Esophagus squamous epithelium (tissue), 4 donors: ENCODE results near the gene EPAS1.

Experiments used
- CTCF ChIP-seq, 6 experiments: fragments of 450-650 bp in 4 of 6; fragments of 200-600 bp in 2 of 6; sonication (generic) in 2 of 6; IDR thresholded peaks; one replicate each; pipeline ENCODE4 v1.5.1; 2016 to 2019; ENCODE audit warnings: antibody characterized with exemption in 6 of 6, mild to moderate bottlenecking in 4 of 6, moderate library complexity in 4 of 6
- POLR2A ChIP-seq, 4 donors: fragments of 450-650 bp; IDR thresholded peaks; one replicate each; pipeline ENCODE4 v1.6.1; 2017; ENCODE audit warnings: antibody characterized with exemption in 4 of 4, mild to moderate bottlenecking in 4 of 4, moderate library complexity in 3 of 4

- no peak for TF ChIP-seq CTCF (IDR thresholded peaks at IDR 0.05)
- TF ChIP-seq POLR2A (IDR thresholded peaks at IDR 0.05): no peak
Observed at GRCh38 chr2:46388881-46389280, 91.7 kb downstream of the EPAS1 start.
